NCI-H2196 treated with DMSO at 0.1 percent for 48 hours (cell line): ENCODE data around the gene EMILIN3.

Experiments
- DNase-seq: peaks from one replicate; lab custom pipeline; 2025; ENCODE audit not compliant: unreplicated experiment; lab: John Stamatoyannopoulos, UW

Gene EMILIN3

GRCh38 chr20:41348430-41349172 is 18.0 kb downstream of the EMILIN3 start:
- DNase-seq: no peak

- no peak for DNase-seq
Measured at GRCh38 chr20:41347523-41348429, 18.8 kb downstream of the EMILIN3 start.

- DNase-seq: no peak
Measured at GRCh38 chr20:41345729-41346067, 20.9 kb downstream of the EMILIN3 start.

GRCh38 chr20:41344938-41345728 is 21.5 kb downstream of the EMILIN3 start:
- DNase-seq: no peak

- DNase-seq: no peak
Measured at GRCh38 chr20:41344477-41344876, 22.1 kb downstream of the EMILIN3 start.

- no peak for DNase-seq
Measured at GRCh38 chr20:41342474-41343464, 23.8 kb downstream of the EMILIN3 start.

- peak; percentile 86 for DNase-seq
Measured at GRCh38 chr20:41340327-41341055, 26.1 kb downstream of the EMILIN3 start, which contains the start of gene LPIN3. Gene LPIN3, plus strand, starts transcription at chr20:41340821. Its CDS starts 4,983 bp downstream, at chr20:41345804.

GRCh38 chr20:41339957-41340326 is 26.7 kb downstream of the EMILIN3 start:
- DNase-seq: peak; percentile 83

- no peak for DNase-seq
Measured at GRCh38 chr20:41336711-41337492, 29.7 kb downstream of the EMILIN3 start.

GRCh38 chr20:41335591-41335990 is 31.0 kb downstream of the EMILIN3 start:
- no peak for DNase-seq

- no peak for DNase-seq
Measured at GRCh38 chr20:41334443-41335421, 31.9 kb downstream of the EMILIN3 start.

- DNase-seq: no peak
Measured at GRCh38 chr20:41334036-41334435, 32.6 kb downstream of the EMILIN3 start.

GRCh38 chr20:41331731-41332130 is 34.9 kb downstream of the EMILIN3 start:
- DNase-seq: no peak

GRCh38 chr20:41330941-41331340 is 35.7 kb downstream of the EMILIN3 start:
- DNase-seq: no peak

- DNase-seq: no peak
Measured at GRCh38 chr20:41330343-41330720, 36.3 kb downstream of the EMILIN3 start.

GRCh38 chr20:41329435-41330342 is 36.9 kb downstream of the EMILIN3 start:
- no peak for DNase-seq

- DNase-seq: no peak
Measured at GRCh38 chr20:41327178-41327577, 39.4 kb downstream of the EMILIN3 start.
